OCI-LY3 (cell line): ENCODE data around the gene NEK11.

Source experiments
- H2AFZ ChIP-seq: fragments of 200-600, 300-600 bp; shearing (Covaris generic); 2 replicates; pipeline ENCODE4 v1.6.0; 2014; ENCODE audit warnings: antibody characterized with exemption, low read depth, low read length
- H3K27ac ChIP-seq: fragments of 200-600, 300-600 bp; sonication (generic); 2 replicates; pipeline ENCODE4 v1.5.1; 2014; ENCODE audit warnings: mild to moderate bottlenecking, low read length, moderate library complexity, mixed read lengths
- H3K27me3 ChIP-seq: fragments of 200-600, 300-600 bp; sonication (generic); 2 replicates; pipeline ENCODE4 v1.6.1; 2014; ENCODE audit warnings: low read depth, low read length, mixed read lengths
- H3K36me3 ChIP-seq: fragments of 200-600, 300-600 bp; sonication (generic); replicated peaks from 2 replicates; pipeline ENCODE3; 2014; ENCODE audit warnings: low read depth, low read length, mixed read lengths
- H3K4me1 ChIP-seq: fragments of 300-600, 200-600 bp; sonication (generic); 2 replicates; pipeline ENCODE4 v1.6.1; 2014; ENCODE audit warnings: low read length, mixed read lengths
- H3K4me2 ChIP-seq: fragments of 200-600, 300-600 bp; sonication (generic); 2 replicates; pipeline ENCODE4 v1.6.1; 2014; ENCODE audit warnings: low read length, mixed read lengths
- H3K4me3 ChIP-seq: fragments of 300-600, 200-600 bp; sonication (generic); 2 replicates; pipeline ENCODE4 v1.5.1; 2014; ENCODE audit warnings: antibody characterized with exemption, mild to moderate bottlenecking, low read length, moderate library complexity
- H3K79me2 ChIP-seq: fragments of 300-600, 200-600 bp; shearing (Covaris generic); 2 replicates; pipeline ENCODE4 v1.6.1; 2014; ENCODE audit warnings: mild to moderate bottlenecking, low read length, mixed read lengths
- H3K9ac ChIP-seq: fragments of 300-600, 200-600 bp; shearing (Covaris generic); 2 replicates; pipeline ENCODE4 v1.6.0; 2014; ENCODE audit warnings: mild to moderate bottlenecking, low read length, moderate library complexity
- H3K9me3 ChIP-seq: fragments of 200-600, 300-600 bp; shearing (Covaris generic); 2 replicates; pipeline ENCODE4 v1.6.1; 2014; ENCODE audit warnings: low read length, mixed read lengths; ENCODE audit not compliant: insufficient read depth
- H4K20me1 ChIP-seq: fragments of 200-600, 300-600 bp; sonication (generic); 2 replicates; pipeline ENCODE4 v1.6.1; 2016; ENCODE audit warnings: low read length, mixed read lengths; ENCODE audit not compliant: insufficient read depth
- CTCF ChIP-seq: fragments of 200-600, 300-600 bp; sonication (generic); IDR thresholded peaks from 2 replicates; pipeline ENCODE4 v1.5.1; 2014; ENCODE audit warnings: antibody characterized with exemption, low read length, low read depth
- EZH2phosphoT487 ChIP-seq: fragments of 200-600 bp; shearing (Covaris generic); IDR thresholded peaks from 2 replicates; pipeline ENCODE4 v1.6.1; 2018; ENCODE audit warnings: antibody characterized with exemption, mixed run types, low read depth

The NEK11 gene

GRCh38 chr3:131008326-131008725 lies 18.4 kb upstream of the NEK11 start:
- Histone ChIP-seq H2AFZ (no peak overlapping the region), H3K9ac (no peak overlapping the region), H3K36me3 (peaks cover 17% of the 10 kb centered on the region), H3K4me3 (no peak overlapping the region), H3K27me3 (no peaks in the 10 kb centered on the region), H3K4me1 (peaks cover 12% of the 10 kb centered on the region), H3K9me3 (no peaks in the 10 kb centered on the region), H3K27ac (no peak overlapping the region), H4K20me1 (no peaks in the 10 kb centered on the region), H3K4me2 (no peak overlapping the region), H3K79me2 (no peaks in the 10 kb centered on the region)
- TF ChIP-seq CTCF (no peak), EZH2phosphoT487 (no peak)

GRCh38 chr3:131009698-131010097 lies 17.0 kb upstream of the NEK11 start:
- TF ChIP-seq CTCF (no peak), EZH2phosphoT487 (no peak)
- H3K36me3 ChIP-seq, result peaks cover 20% of the 10 kb centered on the region

GRCh38 chr3:131018970-131019369 lies 7.7 kb upstream of the NEK11 start:
- Histone ChIP-seq H4K20me1 (no peaks in the 10 kb centered on the region), H3K4me3 (no peak overlapping the region), H3K36me3 (peaks cover 16% of the 10 kb centered on the region), H3K27me3 (no peaks in the 10 kb centered on the region), H3K4me1 (peaks cover 17% of the 10 kb centered on the region), H3K79me2 (no peaks in the 10 kb centered on the region), H3K9ac (no peak overlapping the region), H3K4me2 (no peak overlapping the region), H3K9me3 (no peaks in the 10 kb centered on the region), H3K27ac (no peak overlapping the region), H2AFZ (no peak overlapping the region)
- TF ChIP-seq CTCF, result no peak
- no peak for TF ChIP-seq EZH2phosphoT487

More at GRCh38 chr3:131009698-131010097, 17.0 kb upstream of the NEK11 start:
- Histone ChIP-seq H3K27me3 (no peaks in the 10 kb centered on the region), H4K20me1 (no peaks in the 10 kb centered on the region), H2AFZ (no peak overlapping the region), H3K9ac (no peak overlapping the region), H3K4me1 (peaks cover 12% of the 10 kb centered on the region), H3K9me3 (no peaks in the 10 kb centered on the region), H3K79me2 (no peaks in the 10 kb centered on the region), H3K4me3 (no peak overlapping the region), H3K27ac (no peak overlapping the region), H3K4me2 (no peak overlapping the region)

- Histone ChIP-seq H2AFZ (no peak overlapping the region), H3K79me2 (no peaks in the 10 kb centered on the region), H3K27ac (no peak overlapping the region), H3K4me1 (peaks cover 17% of the 10 kb centered on the region), H4K20me1 (no peaks in the 10 kb centered on the region), H3K9ac (no peak overlapping the region), H3K4me3 (no peak overlapping the region), H3K27me3 (no peaks in the 10 kb centered on the region), H3K4me2 (peak overlapping the region; percentile 40), H3K9me3 (no peaks in the 10 kb centered on the region), H3K36me3 (peaks cover 16% of the 10 kb centered on the region)
- TF ChIP-seq EZH2phosphoT487 (no peak), CTCF (no peak)
These were observed 6.5 kb upstream of the NEK11 start for GRCh38 chr3:131020122-131020693.
